Activated T-cell treated with anti-CD3 and anti-CD28 coated beads, Interleukin-2, amount 50 U/mL, for 72 hours (primary cell): ENCODE measurements around the gene ANKH. TPM values are rescaled to one million over a fixed set of nuclear protein-coding genes. Genes with fewer than 3 reads are reported as not detected.

ENCODE experiments used
- ATAC-seq, 2 donors: fragments of 150-1000 bp; cut with Tn5 transposase; replicated peaks in 1 of 2; 2 replicates each; pipeline ENCODE4 v1.10.0; 2021; ENCODE audit warnings: moderate library complexity in 2 of 2, mild to moderate bottlenecking in 1 of 2
- DNase-seq, 2 donors: peaks; one replicate each; pipeline ENCODE4 v3.0.0; 2021 to 2022; ENCODE audit warnings: mixed read lengths in 1 of 2
- H3K27ac Mint-ChIP-seq: one replicate; pipeline ENCODE4 v1.8.0; 2022; ENCODE audit warnings: mild to moderate bottlenecking, moderate library complexity, mixed read lengths
- H3K27me3 Mint-ChIP-seq: one replicate; pipeline ENCODE4 v1.8.0; 2022; ENCODE audit warnings: low read depth, mixed read lengths
- H3K36me3 Mint-ChIP-seq, 2 donors: one replicate each; pipeline ENCODE4 v1.8.0; 2022; ENCODE audit warnings: mixed read lengths in 2 of 2, mild to moderate bottlenecking in 1 of 2; ENCODE audit not compliant: insufficient read depth in 2 of 2
- H3K4me1 Mint-ChIP-seq: one replicate; pipeline ENCODE4 v1.8.0; 2022; ENCODE audit warnings: low read depth, mixed read lengths
- H3K4me3 Mint-ChIP-seq, 2 donors: one replicate each; pipeline ENCODE4 v1.8.0; 2022; ENCODE audit warnings: mild to moderate bottlenecking in 2 of 2, mixed read lengths in 2 of 2, moderate library complexity in 2 of 2
- H3K9me3 Mint-ChIP-seq, 2 donors: one replicate each; pipeline ENCODE4 v1.8.0; 2022; ENCODE audit warnings: mixed read lengths in 2 of 2
- total RNA-seq, 2 donors: library from RNA; stranded (reverse); gene quantifications; one replicate each; pipeline ENCODE4 v1.2.3, GENCODE V29; 2022

Gene ANKH
- total RNA-seq, 2 donors from 2014 or later, result 86.3 to 103 TPM

DNA sequence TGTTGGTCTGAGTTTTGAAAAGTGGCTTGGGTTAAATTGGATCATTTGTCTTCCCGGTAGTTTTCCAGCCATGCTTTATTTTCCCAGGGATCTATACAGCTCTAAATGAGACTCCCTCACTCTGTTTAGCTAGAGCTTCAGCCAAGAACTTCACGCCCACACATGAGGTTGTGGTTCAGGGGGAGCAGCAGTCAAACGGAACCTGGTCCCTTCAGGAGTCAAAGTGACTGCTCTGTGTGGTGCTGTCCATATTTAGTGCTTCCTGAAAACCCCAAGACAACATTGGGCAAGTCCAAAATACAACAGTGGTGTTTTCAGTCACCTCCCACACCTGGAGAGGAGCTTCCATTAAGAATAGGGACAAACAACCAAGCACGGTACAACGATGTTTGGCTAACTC is 90.5 kb downstream of the ANKH start:
- no peaks in the 10 kb centered on the region for H3K27me3 Mint-ChIP-seq
- DNase-seq, result peak; percentile 11 to 13
- no peak for ATAC-seq
- H3K36me3 Mint-ChIP-seq, result peaks cover 2 to 6% of the 10 kb centered on the region in 2 donors
- H3K9me3 Mint-ChIP-seq, result no peaks in the 10 kb centered on the region
- H3K27ac Mint-ChIP-seq, result no peak overlapping the region
- H3K4me1 Mint-ChIP-seq, result peaks cover 29% of the 10 kb centered on the region
- H3K4me3 Mint-ChIP-seq, result no peak overlapping the region

DNA sequence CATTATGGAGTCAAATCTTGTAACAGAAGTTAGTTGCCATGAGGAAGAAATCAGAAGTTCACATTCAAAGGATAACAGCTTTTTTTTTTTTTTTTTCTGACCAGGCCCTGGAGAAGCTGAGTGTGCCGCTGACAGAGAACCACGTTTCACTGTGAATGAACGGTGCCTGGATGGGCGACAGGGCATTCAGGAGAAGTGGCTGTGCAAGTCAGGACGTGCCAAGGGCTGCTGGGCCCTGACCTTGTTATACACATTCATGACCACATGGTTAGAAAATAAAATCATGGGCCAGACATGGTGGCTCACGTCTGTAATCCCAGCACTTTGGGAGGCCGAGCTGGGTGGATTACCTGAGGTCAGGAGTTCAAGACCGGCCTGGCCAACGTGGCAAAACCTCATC is 91.6 kb downstream of the ANKH start:
- ATAC-seq (no peak), DNase-seq (no peak)
- Mint-ChIP-seq H3K36me3 (peaks cover 2 to 6% of the 10 kb centered on the region in 2 donors), H3K4me1 (peaks cover 34% of the 10 kb centered on the region), H3K27ac (no peak overlapping the region), H3K27me3 (no peaks in the 10 kb centered on the region), H3K9me3 (no peaks in the 10 kb centered on the region), H3K4me3 (no peak overlapping the region)

- no peaks in the 10 kb centered on the region for H3K9me3 Mint-ChIP-seq
- H3K27ac Mint-ChIP-seq, result no peak overlapping the region
- H3K36me3 Mint-ChIP-seq, result peaks cover 2 to 6% of the 10 kb centered on the region in 2 donors
- H3K4me1 Mint-ChIP-seq, result peaks cover 30% of the 10 kb centered on the region
- DNase-seq (no peak), ATAC-seq (no peak)
- no peak overlapping the region for H3K4me3 Mint-ChIP-seq
- no peaks in the 10 kb centered on the region for H3K27me3 Mint-ChIP-seq
Observed at GRCh38 chr5:14778792-14779070, 92.8 kb downstream of the ANKH start.

GRCh38 chr5:14777932-14778791 is 93.4 kb downstream of the ANKH start:
- peaks cover 26% of the 10 kb centered on the region for H3K4me1 Mint-ChIP-seq
- no peak for ATAC-seq

DNA sequence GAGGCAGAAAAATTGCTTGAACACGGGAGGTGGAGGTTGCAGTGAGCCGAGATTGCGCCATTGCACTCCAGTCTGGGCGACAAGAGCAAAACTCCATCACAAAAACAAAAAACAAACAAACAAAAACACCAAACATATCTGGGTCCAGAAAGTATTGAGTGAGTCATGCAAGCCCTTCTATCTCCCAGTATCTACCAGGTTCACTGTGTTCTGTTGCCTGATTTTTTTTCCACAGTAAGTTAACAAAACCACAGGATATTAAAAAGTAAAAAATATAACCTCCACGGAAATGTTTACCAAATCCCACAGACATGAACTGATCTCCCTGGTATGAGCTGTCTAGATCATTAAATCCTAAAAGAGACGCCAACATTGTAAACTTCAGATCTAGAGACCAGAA is 94.4 kb downstream of the ANKH start:
- Mint-ChIP-seq H3K9me3 (no peaks in the 10 kb centered on the region), H3K27ac (no peak overlapping the region), H3K4me3 (no peak overlapping the region), H3K4me1 (peaks cover 25% of the 10 kb centered on the region), H3K27me3 (no peaks in the 10 kb centered on the region), H3K36me3 (peaks cover 0 to 4% of the 10 kb centered on the region in 2 donors)
- no peak for ATAC-seq
- no peak for DNase-seq

More at GRCh38 chr5:14777932-14778791, 93.4 kb downstream of the ANKH start:
- H3K4me3 Mint-ChIP-seq, result no peak overlapping the region
- no peaks in the 10 kb centered on the region for H3K27me3 Mint-ChIP-seq
- H3K9me3 Mint-ChIP-seq, result no peaks in the 10 kb centered on the region
- peaks cover 2 to 6% of the 10 kb centered on the region in 2 donors for H3K36me3 Mint-ChIP-seq
- no peak overlapping the region for H3K27ac Mint-ChIP-seq
- DNase-seq, result no peak

DNA sequence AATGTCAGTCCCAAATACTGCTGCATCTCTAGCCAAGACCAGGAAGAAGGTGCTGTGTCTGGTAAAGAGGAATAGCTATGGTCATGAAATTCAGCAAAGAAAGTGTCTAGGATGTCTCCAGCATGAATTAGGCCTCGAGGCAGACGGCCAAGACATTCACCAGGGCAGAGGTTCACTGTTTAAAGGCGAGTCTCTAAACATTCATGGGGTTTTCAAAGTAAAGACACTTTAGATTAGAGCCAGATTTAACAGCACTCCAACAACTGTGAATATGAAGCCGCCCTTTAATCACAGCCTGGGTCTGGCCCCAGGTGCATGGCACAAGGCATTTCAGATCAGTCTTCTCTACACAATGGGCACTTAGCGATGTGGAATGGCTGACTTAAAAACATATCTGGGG is 95.0 kb downstream of the ANKH start:
- H3K9me3 Mint-ChIP-seq, result no peaks in the 10 kb centered on the region
- ATAC-seq (no peak), DNase-seq (no peak)
- H3K36me3 Mint-ChIP-seq, result peaks cover 0 to 4% of the 10 kb centered on the region in 2 donors
- H3K4me1 Mint-ChIP-seq, result peaks cover 19% of the 10 kb centered on the region
- no peak overlapping the region for H3K27ac Mint-ChIP-seq
- no peak overlapping the region for H3K4me3 Mint-ChIP-seq
- no peaks in the 10 kb centered on the region for H3K27me3 Mint-ChIP-seq

DNA sequence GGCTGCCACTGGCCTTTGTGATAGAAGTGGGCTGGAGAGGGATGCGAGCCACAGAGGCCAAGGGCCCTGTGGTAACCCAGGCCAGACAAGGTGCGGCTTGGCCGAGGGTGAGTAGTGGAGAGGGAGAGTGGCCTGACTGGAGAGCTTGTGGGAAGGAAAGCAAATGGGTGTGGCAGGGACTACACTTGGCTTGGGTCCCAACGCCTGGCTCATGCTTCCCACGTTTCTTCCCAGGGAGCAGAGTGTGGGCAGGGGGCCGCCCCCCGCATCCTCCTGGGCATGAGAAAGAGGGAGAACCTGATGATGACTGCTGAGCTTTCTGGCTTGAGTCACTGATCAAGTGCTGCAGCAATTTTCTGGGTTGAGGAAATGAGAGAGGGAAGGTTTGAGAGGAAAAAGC is 95.7 kb downstream of the ANKH start:
- Mint-ChIP-seq H3K27me3 (no peaks in the 10 kb centered on the region), H3K4me1 (peaks cover 11% of the 10 kb centered on the region), H3K27ac (no peak overlapping the region), H3K36me3 (peaks cover 0 to 2% of the 10 kb centered on the region in 2 donors), H3K4me3 (no peak overlapping the region), H3K9me3 (no peaks in the 10 kb centered on the region)
- no peak for ATAC-seq
- no peak for DNase-seq

- no peaks in the 10 kb centered on the region for H3K9me3 Mint-ChIP-seq
- H3K4me1 Mint-ChIP-seq, result peaks cover 7% of the 10 kb centered on the region
- peaks cover 0 to 2% of the 10 kb centered on the region in 2 donors for H3K36me3 Mint-ChIP-seq
- DNase-seq (no peak), ATAC-seq (no peak)
- no peaks in the 10 kb centered on the region for H3K27me3 Mint-ChIP-seq
- H3K4me3 Mint-ChIP-seq, result no peak overlapping the region
- H3K27ac Mint-ChIP-seq, result no peak overlapping the region
Observed at GRCh38 chr5:14773588-14773987, 98.0 kb downstream of the ANKH start.

- no peak for DNase-seq
- H3K27me3 Mint-ChIP-seq, result no peaks in the 10 kb centered on the region
- no peaks in the 10 kb centered on the region for H3K9me3 Mint-ChIP-seq
- H3K4me3 Mint-ChIP-seq, result no peak overlapping the region
- H3K27ac Mint-ChIP-seq, result no peak overlapping the region
- H3K36me3 Mint-ChIP-seq, result peaks cover 2 to 3% of the 10 kb centered on the region in 2 donors
- peaks cover 9% of the 10 kb centered on the region for H3K4me1 Mint-ChIP-seq
- no peak for ATAC-seq
Observed at GRCh38 chr5:14771972-14772371, 99.6 kb downstream of the ANKH start.

- DNase-seq, result no peak
- H3K27me3 Mint-ChIP-seq, result no peaks in the 10 kb centered on the region
Observed at GRCh38 chr5:14771189-14771588, 100.4 kb downstream of the ANKH start.

GRCh38 chr5:14768508-14769365 is 102.8 kb downstream of the ANKH start:
- H3K4me1 Mint-ChIP-seq, result peaks cover 6% of the 10 kb centered on the region
- no peaks in the 10 kb centered on the region for H3K9me3 Mint-ChIP-seq
- no peak overlapping the region for H3K27ac Mint-ChIP-seq
- ATAC-seq (no peak), DNase-seq (no peak)
- no peaks in the 10 kb centered on the region for H3K27me3 Mint-ChIP-seq
- H3K36me3 Mint-ChIP-seq, result peaks cover 4% of the 10 kb centered on the region in 2 donors
- no peak overlapping the region for H3K4me3 Mint-ChIP-seq

More at GRCh38 chr5:14771189-14771588, 100.4 kb downstream of the ANKH start:
- no peak overlapping the region for H3K4me3 Mint-ChIP-seq
- ATAC-seq, result no peak
- H3K27ac Mint-ChIP-seq, result no peak overlapping the region
- H3K9me3 Mint-ChIP-seq, result no peaks in the 10 kb centered on the region
- H3K36me3 Mint-ChIP-seq, result peaks cover 4 to 5% of the 10 kb centered on the region in 2 donors
- peaks cover 11% of the 10 kb centered on the region for H3K4me1 Mint-ChIP-seq

DNA sequence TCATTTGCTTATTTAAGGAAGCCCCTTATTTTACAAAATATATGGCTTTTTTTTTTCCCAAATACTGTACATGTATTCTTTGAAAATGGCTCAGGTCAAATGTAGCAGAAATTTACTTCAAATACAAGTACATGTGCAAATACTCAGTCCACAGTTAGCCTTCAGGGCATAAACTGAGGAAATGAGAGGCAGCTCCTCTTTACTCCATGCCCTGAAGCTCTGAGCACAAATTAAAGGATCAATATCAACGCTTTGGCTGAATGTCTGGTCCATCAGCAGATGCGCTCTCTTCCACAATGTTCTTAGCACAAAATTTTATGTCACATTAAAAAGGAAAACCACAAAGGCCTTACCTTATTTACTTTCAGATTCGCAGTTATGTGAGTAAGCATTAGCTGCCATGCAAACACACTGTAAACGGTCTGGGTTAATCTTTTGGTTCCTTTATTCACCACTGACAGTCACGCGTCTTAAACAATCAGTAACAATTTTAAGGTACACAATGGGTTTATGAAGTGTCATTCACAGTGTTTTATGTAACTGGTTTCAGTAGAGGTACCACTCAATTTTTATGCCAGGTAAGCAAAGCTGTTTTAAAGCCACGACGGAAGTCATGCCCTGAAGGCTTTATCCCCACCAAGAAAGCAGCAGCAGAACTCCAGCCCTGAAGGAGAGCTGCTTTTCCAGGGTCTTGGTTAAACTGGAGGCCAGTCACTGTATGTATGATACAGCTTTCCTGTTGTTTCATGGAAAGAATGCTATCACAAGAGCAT is 103.7 kb downstream of the ANKH start:
- no peaks in the 10 kb centered on the region for H3K9me3 Mint-ChIP-seq
- peaks cover 4% of the 10 kb centered on the region in 2 donors for H3K36me3 Mint-ChIP-seq
- peaks cover 6% of the 10 kb centered on the region for H3K4me1 Mint-ChIP-seq
- no peaks in the 10 kb centered on the region for H3K27me3 Mint-ChIP-seq
- H3K27ac Mint-ChIP-seq, result no peak overlapping the region
- DNase-seq (no peak), ATAC-seq (no peak)
- no peak overlapping the region for H3K4me3 Mint-ChIP-seq

DNA sequence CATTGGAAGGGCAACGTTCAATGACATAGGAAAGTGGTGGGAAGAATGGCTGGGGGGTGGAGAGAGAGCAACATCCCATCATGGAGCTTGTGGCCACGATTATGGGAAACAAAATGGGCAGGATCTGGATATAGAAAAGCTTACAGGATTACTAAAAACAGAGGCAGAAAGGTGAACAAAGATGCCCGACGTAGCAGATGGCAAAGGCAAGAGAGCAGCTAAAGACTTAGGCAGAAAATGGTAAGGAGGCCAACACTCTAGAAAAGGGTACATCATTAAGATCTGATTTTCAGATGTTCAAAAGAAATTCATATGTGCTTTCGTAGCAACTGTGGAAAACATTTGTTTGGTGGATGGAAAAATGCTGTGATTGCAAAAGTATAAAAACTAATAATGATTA is 104.5 kb downstream of the ANKH start:
- Mint-ChIP-seq H3K4me3 (no peak overlapping the region), H3K27me3 (no peaks in the 10 kb centered on the region), H3K4me1 (peaks cover 6% of the 10 kb centered on the region), H3K36me3 (peaks cover 4% of the 10 kb centered on the region in 2 donors), H3K9me3 (no peaks in the 10 kb centered on the region), H3K27ac (no peak overlapping the region)
- ATAC-seq (no peak), DNase-seq (no peak)
